GM10266 (cell line): ENCODE results near the gene RGS5.

ENCODE experiments used
- DNase-seq: peaks from one replicate; pipeline ENCODE4 v3.0.0; 2012; ENCODE audit errors: extremely low spot score
- TF ChIP-seq, protein P1 (sequence below): IDR thresholded peaks from 2 replicates; pipeline ENCODE4 v1.5.1; 2012; ENCODE audit warnings: mild to moderate bottlenecking, low read depth; ENCODE audit not compliant: control insufficient read depth, insufficient read depth; ENCODE audit errors: missing control alignments

The RGS5 gene

DNA sequence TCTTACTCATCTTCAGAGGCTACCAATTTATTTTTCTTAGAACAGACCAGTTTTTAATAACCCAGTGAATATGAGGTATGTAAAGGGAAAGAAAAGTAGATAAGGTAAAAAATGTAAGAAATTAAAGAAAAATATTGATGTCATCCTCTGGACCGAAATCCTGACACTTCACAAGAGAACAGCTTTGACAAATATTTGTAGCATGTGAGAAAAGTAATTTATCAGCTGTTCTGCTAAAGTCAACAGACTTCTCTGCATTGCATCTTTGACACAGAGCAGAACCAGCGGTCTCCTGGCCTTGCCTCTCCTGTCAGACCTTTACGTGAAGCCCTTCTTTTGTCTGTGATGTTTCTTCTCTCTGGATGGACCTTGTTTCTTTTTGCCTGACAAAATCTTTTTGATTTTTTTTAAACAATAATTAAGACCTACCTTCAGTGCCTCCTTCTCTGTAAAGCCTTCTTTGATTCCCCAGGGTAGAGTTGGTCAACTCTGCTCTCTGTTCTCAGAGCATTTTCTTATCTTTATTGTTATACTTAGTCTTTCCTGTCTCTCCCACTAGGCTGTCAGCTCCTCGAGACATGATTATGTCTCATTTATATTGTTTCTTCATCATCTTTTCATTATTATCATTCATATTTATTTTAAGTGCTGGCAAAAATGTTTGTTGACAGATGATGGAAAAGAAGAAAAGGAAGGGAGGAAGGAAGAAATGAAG, 98.2 kb downstream of the RGS5 start:
- DNase-seq: no peak
- TF ChIP-seq, protein P1, sequence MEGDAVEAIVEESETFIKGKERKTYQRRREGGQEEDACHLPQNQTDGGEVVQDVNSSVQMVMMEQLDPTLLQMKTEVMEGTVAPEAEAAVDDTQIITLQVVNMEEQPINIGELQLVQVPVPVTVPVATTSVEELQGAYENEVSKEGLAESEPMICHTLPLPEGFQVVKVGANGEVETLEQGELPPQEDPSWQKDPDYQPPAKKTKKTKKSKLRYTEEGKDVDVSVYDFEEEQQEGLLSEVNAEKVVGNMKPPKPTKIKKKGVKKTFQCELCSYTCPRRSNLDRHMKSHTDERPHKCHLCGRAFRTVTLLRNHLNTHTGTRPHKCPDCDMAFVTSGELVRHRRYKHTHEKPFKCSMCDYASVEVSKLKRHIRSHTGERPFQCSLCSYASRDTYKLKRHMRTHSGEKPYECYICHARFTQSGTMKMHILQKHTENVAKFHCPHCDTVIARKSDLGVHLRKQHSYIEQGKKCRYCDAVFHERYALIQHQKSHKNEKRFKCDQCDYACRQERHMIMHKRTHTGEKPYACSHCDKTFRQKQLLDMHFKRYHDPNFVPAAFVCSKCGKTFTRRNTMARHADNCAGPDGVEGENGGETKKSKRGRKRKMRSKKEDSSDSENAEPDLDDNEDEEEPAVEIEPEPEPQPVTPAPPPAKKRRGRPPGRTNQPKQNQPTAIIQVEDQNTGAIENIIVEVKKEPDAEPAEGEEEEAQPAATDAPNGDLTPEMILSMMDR: no peak

DNA sequence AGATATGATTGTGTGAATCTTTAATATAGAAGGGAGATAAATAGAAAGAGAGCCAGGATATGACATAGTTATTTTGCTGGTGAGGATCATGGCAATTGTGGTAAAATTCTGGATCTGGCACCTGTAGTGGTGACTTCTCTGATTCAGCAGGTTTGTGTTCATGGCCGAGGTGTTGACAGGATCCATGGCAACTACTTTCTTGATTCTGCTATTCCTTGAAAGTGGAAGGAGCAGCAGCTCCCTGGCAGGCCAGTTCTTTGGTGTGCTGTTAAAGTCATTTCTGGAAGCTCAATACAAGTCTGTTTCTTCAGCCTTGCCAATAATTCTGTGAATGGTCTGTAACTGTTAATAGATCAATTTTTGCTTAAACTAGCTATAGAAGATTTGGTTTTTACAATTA, 100.1 kb downstream of the RGS5 start:
- TF ChIP-seq, protein P1: no peak
- no peak for DNase-seq

DNA sequence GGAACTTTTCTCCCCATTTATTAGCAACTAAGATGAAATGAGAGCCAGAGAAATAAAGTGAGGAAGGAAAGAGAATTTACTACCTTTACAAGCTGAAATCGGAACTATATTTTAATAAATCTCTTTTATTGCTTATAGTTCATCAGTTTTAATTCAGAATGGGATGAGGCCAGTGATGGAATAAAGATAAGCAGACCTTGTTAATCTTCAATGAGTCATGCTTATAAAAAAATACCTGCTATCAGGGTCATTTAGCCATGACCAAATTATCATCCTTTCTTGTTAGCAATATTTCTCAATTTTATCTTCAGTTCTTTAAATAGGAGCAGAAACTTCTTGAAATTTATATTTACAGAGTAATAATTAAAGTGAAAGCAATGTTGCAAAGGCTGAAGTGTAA, 107.5 kb downstream of the RGS5 start:
- TF ChIP-seq, protein P1: no peak
- DNase-seq: no peak

DNA sequence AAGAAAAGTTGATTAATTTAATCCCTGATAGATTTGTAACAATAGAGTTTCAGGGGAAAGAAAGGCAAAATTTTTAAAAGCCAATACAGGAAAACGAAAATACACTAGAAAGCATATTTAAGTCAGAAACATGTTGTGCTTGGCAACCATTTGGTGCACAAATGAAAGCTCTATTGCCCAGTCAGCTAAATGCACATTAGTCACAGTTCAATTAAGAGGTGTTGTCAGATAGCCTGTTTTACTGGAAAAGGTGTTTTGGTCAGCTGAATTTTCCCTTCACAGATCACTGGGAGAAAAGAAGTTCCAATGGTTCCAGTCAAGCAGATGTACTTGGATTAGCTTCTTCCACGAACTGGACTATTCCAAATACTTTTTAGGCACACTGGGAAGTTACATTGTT, 108.1 kb downstream of the RGS5 start:
- TF ChIP-seq, protein P1: no peak
- DNase-seq: no peak

DNA sequence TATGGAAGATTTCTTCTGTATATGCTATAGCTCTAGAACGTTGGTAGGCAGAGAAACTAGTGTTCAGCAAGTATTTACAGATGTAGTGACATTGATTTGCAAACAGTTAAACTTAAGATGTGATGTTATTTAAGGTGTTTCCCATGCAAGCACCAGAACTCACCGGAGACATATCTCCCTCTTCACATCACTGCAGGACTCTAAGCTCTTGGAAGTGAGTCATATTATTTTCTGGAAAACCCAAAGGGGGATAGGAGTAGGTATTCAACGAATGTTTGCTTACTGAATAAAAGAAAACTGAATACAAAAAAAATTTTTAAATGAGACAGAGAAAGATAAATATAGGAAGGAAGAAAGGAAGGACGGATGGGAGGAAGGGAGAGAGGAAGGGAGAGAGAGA, 108.5 kb downstream of the RGS5 start:
- TF ChIP-seq, protein P1: no peak
- no peak for DNase-seq

DNA sequence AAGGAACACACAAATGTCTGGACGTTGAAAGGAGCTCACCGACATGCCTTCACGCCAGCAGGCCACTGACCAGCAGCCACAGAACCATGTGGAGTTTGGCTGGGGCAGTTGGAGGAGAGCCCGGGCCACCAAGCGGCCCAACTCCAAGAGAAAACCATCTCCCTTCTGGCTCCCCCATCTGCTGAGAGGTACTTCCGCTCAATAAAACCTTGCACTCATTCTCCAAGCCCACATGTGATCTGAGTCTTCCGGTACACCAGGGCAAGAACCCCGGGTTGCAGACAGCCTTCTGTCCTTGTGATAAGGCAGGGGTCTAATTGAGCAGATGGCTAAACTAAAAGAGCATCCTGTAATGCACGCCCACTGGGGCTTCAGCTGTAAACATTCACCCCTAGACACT, 109.1 kb downstream of the RGS5 start:
- TF ChIP-seq, protein P1: no peak
- DNase-seq: no peak

DNA sequence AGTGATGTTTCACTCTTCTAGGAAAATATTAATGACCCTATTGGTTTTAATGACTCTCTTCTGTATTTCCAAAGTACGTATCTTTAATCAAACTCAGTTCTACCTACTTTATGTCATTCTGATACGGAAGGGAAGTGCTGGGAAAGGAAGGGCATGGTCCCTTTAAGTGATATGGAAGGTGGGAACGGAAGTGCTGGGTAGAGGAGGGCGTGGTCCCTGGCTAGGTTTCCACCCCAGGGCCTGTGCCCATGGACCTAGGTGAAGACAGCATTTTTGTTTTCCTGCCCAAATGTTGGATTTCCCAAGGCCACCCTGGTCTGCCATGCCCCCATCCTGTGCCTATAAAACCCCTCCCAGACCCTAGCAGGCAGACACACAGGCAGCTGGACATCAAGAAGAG, 109.5 kb downstream of the RGS5 start:
- TF ChIP-seq, protein P1: no peak
- no peak for DNase-seq
